Choroid plexus epithelial cell (primary cell): ENCODE data around the gene PASK.

ENCODE experiments used
- DNase-seq: peaks from one replicate; pipeline ENCODE4 v3.0.0-alpha.2; 2010; ENCODE audit warnings: low read depth
- H3K4me3 ChIP-seq: 2 replicates; pipeline ENCODE4 v1.5.1; 2011; ENCODE audit warnings: low read depth, mild to moderate bottlenecking, control low read depth, low read length, moderate library complexity
- CTCF ChIP-seq: conservative IDR thresholded peaks from 2 replicates; pipeline ENCODE4 v1.5.1; 2011; ENCODE audit warnings: low read depth, mild to moderate bottlenecking, control low read depth, inconsistent platforms, low read length, moderate library complexity

The PASK gene

DNA sequence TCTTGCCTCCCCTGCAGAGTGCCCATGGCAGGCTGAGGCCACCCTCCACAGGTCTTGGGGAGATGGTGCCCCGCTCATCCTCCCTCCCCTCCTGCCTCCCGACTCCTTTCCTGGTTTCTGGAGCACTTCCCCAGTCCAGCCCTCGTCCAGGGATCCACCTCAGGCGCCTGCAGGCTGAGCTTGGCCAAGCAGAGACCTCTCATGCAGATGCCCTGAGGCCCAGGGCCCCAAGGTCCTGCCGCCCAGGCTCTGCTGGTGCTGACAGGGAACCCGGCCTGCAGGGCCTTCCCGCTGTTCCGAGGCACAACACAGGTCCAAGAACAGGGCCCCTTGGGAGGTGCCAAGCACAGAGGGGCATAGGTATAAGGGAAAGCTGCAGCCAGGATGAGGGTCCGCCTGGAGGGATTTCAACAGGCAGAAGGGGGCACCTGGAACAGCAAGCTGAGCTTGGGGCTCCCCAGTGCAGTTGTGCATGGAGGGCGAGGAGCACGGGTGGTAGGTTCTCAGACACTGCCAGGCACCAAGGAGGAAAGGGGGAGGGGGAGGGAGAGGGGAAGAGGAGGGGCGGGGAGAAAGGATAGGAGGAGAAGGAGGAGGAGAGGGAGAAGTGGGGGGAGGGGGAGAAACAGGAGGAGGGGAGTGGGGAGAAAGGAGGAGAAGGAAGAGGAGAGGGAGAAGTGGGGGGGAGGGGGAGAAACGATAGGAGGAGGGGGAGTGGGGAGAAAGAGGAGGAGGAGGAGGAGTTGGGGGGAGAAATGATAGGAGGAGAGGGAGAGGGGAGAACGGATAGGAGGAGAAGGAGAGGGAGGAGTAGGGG lies 38.0 kb upstream of the PASK start:
- no peak for DNase-seq
- no peak overlapping the region for H3K4me3 ChIP-seq
- no peak for TF ChIP-seq CTCF

- H3K4me3 ChIP-seq: no peak overlapping the region
- TF ChIP-seq CTCF: no peak
- DNase-seq: no peak
Observed at GRCh38 chr2:241185961-241186360, 36.7 kb upstream of the PASK start.

- TF ChIP-seq CTCF: no peak
- no peak for DNase-seq
- no peak overlapping the region for H3K4me3 ChIP-seq
Observed at GRCh38 chr2:241184901-241185300, 35.6 kb upstream of the PASK start.

- no peak overlapping the region for H3K4me3 ChIP-seq
- no peak for TF ChIP-seq CTCF
- DNase-seq: no peak
Observed at GRCh38 chr2:241183221-241183620, 33.9 kb upstream of the PASK start.

- no peak for TF ChIP-seq CTCF
- H3K4me3 ChIP-seq: no peak overlapping the region
- no peak for DNase-seq
Observed at GRCh38 chr2:241182531-241183133, 33.4 kb upstream of the PASK start.

GRCh38 chr2:241182126-241182525 lies 32.9 kb upstream of the PASK start:
- TF ChIP-seq CTCF: no peak
- DNase-seq: no peak
- H3K4me3 ChIP-seq: no peak overlapping the region

DNA sequence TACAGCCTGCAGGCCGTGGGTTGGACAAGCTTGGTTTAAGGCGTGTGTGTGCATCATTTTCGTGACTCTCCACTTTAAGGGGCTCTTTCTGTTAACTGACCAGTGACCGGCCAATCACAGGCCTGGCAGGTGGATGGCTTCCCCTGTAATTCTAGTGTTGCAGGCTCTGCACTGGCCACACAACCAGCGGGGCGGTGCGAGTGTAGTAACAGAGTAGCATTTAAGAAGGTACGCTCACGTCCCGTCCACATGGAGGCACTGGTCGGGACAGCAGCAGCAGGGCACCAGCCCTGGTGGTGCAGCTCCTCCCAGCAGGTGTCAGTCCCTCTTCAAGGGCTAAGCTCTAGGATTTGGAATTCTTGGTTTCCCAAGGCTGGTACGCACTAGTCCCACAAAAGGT lies 31.2 kb upstream of the PASK start:
- no peak overlapping the region for H3K4me3 ChIP-seq
- no peak for DNase-seq
- TF ChIP-seq CTCF: no peak
